HCT116 (cell line): ENCODE data around the gene LRRC3. TPM values are rescaled to one million over a fixed set of nuclear protein-coding genes. Genes with fewer than 3 reads are reported as not detected.

Source experiments
- ATAC-seq: fragments of 200-7000 bp; cut with Tn5 transposase; 2 replicates; pipeline ENCODE4 v1.9.1; 2020; ENCODE audit warnings: mild to moderate bottlenecking, moderate library complexity
- BruUV-seq: library from RNA; stranded (reverse); fragments of 400-500 nt; replicated peaks from 2 replicates; lab custom pipeline; 2021; lab: Mats Ljungman, UMichigan
- CTCF ChIA-PET: fragments of 300-600 bp; sonication (Branson Sonifier 250); formaldehyde crosslinking; loops from one replicate; lab custom pipeline; 2021; ENCODE audit warnings: antibody characterized with exemption; lab: Charles Lee
- POLR2A ChIA-PET: fragments of 300-600, 350-600 bp; sonication (Branson Sonifier 250); formaldehyde crosslinking; loops from one replicate; lab custom pipeline; 2021; ENCODE audit warnings: antibody characterized with exemption; lab: Charles Lee
- RAD21 ChIA-PET, 2 experiments: fragments of 300-600 bp; sonication (Branson Sonifier 250); formaldehyde crosslinking; loops; one replicate each; lab custom pipeline; 2023; ENCODE audit warnings: low total read pairs in 2 of 2; ENCODE audit not compliant: uncharacterized antibody in 2 of 2, unreplicated experiment in 2 of 2, low non-redundant PET in 1 of 2; lab: Charles Lee
- DNase-seq: peaks from one replicate; pipeline ENCODE4 v3.0.0-alpha.2; 2010; ENCODE audit warnings: low read depth, low spot score
- H2AFZ ChIP-seq: fragments of 200-600 bp; shearing (Covaris generic), sonication (generic); 2 replicates; pipeline ENCODE4 v1.6.1; 2017; ENCODE audit warnings: low read depth, mixed run types, mixed read lengths, antibody characterized with exemption, low read length; ENCODE audit not compliant: poor library complexity, severe bottlenecking
- H3K27ac ChIP-seq: 2 replicates; pipeline ENCODE4 v1.5.1; 2012; ENCODE audit warnings: low read depth, low read length
- H3K27me3 ChIP-seq: fragments of 200-600 bp; sonication (generic); 2 replicates; pipeline ENCODE4 v1.6.1; 2016; ENCODE audit warnings: mixed run types, low read length, mixed read lengths; ENCODE audit not compliant: insufficient read depth
- H3K36me3 ChIP-seq, 2 experiments: fragments of 200-500 bp in 1 of 2; fragments of 200-600 bp in 1 of 2; sonication (Bioruptor generic) in 1 of 2; sonication (generic) in 1 of 2; 2 replicates each; pipeline versions ENCODE4 v1.5.1 to v1.6.1; 2014 to 2016; ENCODE audit warnings: low read length in 2 of 2, inconsistent platforms in 1 of 2, mixed read lengths in 1 of 2, mixed run types in 1 of 2; ENCODE audit not compliant: insufficient read depth in 2 of 2, control insufficient read depth in 1 of 2
- H3K4me1 ChIP-seq, 2 experiments: fragments of 200-600 bp in 1 of 2; sonication (generic) in 1 of 2; 2 replicates each; pipeline versions ENCODE4 v1.5.1 to v1.6.1; 2012 to 2017; ENCODE audit warnings: low read length in 2 of 2, inconsistent platforms in 1 of 2, mild to moderate bottlenecking in 1 of 2, mixed read lengths in 1 of 2, mixed run types in 1 of 2, moderate library complexity in 1 of 2; ENCODE audit not compliant: insufficient read depth in 2 of 2, control insufficient read depth in 1 of 2
- H3K4me2 ChIP-seq: fragments of 200-600 bp; sonication (generic); 2 replicates; pipeline ENCODE4 v1.6.1; 2017; ENCODE audit warnings: mixed run types, low read length, mixed read lengths
- H3K4me3 ChIP-seq, 2 experiments: fragments of 200-600 bp in 1 of 2; sonication (generic) in 1 of 2; replicated peaks in 1 of 2; 2 replicates each; pipeline ENCODE4 v1.5.1; 2011 to 2016; ENCODE audit warnings: low read length in 2 of 2, control low read depth in 1 of 2, low read depth in 1 of 2, mild to moderate bottlenecking in 1 of 2, mixed read lengths in 1 of 2, mixed run types in 1 of 2
- H3K79me2 ChIP-seq: fragments of 200-600 bp; sonication (generic); 2 replicates; pipeline ENCODE4 v1.6.1; 2017; ENCODE audit warnings: mild to moderate bottlenecking, mixed run types, low read length, moderate library complexity, mixed read lengths; ENCODE audit not compliant: insufficient read depth
- H3K9ac ChIP-seq: fragments of 200-600 bp; sonication (generic); 2 replicates; pipeline ENCODE4 v1.6.1; 2016; ENCODE audit warnings: low read length, mixed read lengths
- H3K9me2 ChIP-seq: fragments of 200-600 bp; sonication (generic), shearing (Covaris generic); 2 replicates; pipeline ENCODE4 v1.6.1; 2017; ENCODE audit warnings: mixed run types, mild to moderate bottlenecking, moderate library complexity; ENCODE audit not compliant: insufficient read depth
- H3K9me3 ChIP-seq, 2 experiments: fragments of 200-500 bp in 1 of 2; fragments of 200-600 bp in 1 of 2; sonication (Bioruptor generic) in 1 of 2; sonication (generic) in 1 of 2; 2 replicates each; pipeline ENCODE4 v1.6.1; 2014 to 2017; ENCODE audit warnings: low read length in 2 of 2, mixed read lengths in 2 of 2, inconsistent platforms in 1 of 2, low read depth in 1 of 2, mild to moderate bottlenecking in 1 of 2, mixed run types in 1 of 2, moderate library complexity in 1 of 2; ENCODE audit not compliant: control insufficient read depth in 1 of 2, insufficient read depth in 1 of 2
- H4K20me1 ChIP-seq: fragments of 200-600 bp; sonication (generic), shearing (Covaris generic); 2 replicates; pipeline ENCODE4 v1.6.1; 2017; ENCODE audit warnings: mixed run types, mild to moderate bottlenecking, moderate library complexity; ENCODE audit not compliant: insufficient read depth
- CBX3 ChIP-seq: IDR thresholded peaks from 2 replicates; pipeline ENCODE4 v1.6.1; 2012; ENCODE audit warnings: low read depth
- CEBPB ChIP-seq: IDR thresholded peaks from 2 replicates; pipeline ENCODE4 v1.6.1; 2012; ENCODE audit warnings: low read depth
- EGR1 ChIP-seq: IDR thresholded peaks from 2 replicates; pipeline ENCODE4 v1.6.1; 2012; ENCODE audit warnings: low read depth
- EZH2 ChIP-seq: fragments of 200-600 bp; sonication (generic); IDR thresholded peaks from 2 replicates; pipeline ENCODE4 v1.6.1; 2017; ENCODE audit warnings: antibody characterized with exemption, mixed run types
- JUND ChIP-seq: IDR thresholded peaks from 2 replicates; pipeline ENCODE4 v1.6.1; 2012
- MAX ChIP-seq: IDR thresholded peaks from 2 replicates; pipeline ENCODE4 v1.6.1; 2012
- POLR2A ChIP-seq: IDR thresholded peaks from 2 replicates; pipeline ENCODE4 v1.7.0; 2011; ENCODE audit warnings: borderline replicate concordance; ENCODE audit not compliant: insufficient read depth, insufficient read length; ENCODE audit errors: extremely low read depth
- POLR2AphosphoS5 ChIP-seq: IDR thresholded peaks from 2 replicates; pipeline ENCODE4 v1.6.1; 2011; ENCODE audit warnings: mild to moderate bottlenecking, low read depth, low read length, moderate library complexity
- RAD21 ChIP-seq: IDR thresholded peaks from 2 replicates; pipeline ENCODE4 v1.6.1; 2012; ENCODE audit warnings: low read depth, mild to moderate bottlenecking
- REST ChIP-seq: IDR thresholded peaks from 2 replicates; pipeline ENCODE4 v1.6.1; 2012; ENCODE audit warnings: low read depth
- SIN3A ChIP-seq: IDR thresholded peaks from 2 replicates; pipeline ENCODE4 v1.6.1; 2012; ENCODE audit warnings: low read depth
- SP1 ChIP-seq: IDR thresholded peaks from 2 replicates; pipeline ENCODE4 v1.6.1; 2012; ENCODE audit warnings: low read depth
- SRF ChIP-seq: IDR thresholded peaks from 2 replicates; pipeline ENCODE4 v1.6.1; 2012; ENCODE audit warnings: low read depth
- TCF7L2 ChIP-seq: IDR thresholded peaks from 2 replicates; pipeline ENCODE4 v1.7.0; 2011; ENCODE audit warnings: borderline replicate concordance, inconsistent platforms; ENCODE audit not compliant: insufficient read depth, insufficient read length; ENCODE audit errors: extremely low read depth
- YY1 ChIP-seq: IDR thresholded peaks from 2 replicates; pipeline ENCODE4 v1.6.1; 2011; ENCODE audit warnings: low read length, low read depth, moderate library complexity, mild to moderate bottlenecking; ENCODE audit not compliant: insufficient replicate concordance; ENCODE audit errors: extremely low read depth
- ZFX ChIP-seq: fragments of 450-650 bp; IDR thresholded peaks from 2 replicates; pipeline ENCODE4 v1.6.1; 2017
- intact Hi-C: fragments of 100-400 bp; cut with micrococcal nuclease; formaldehyde crosslinking; loops from 2 replicates; pipeline ENCODE4 v1.10.0; 2022
- total RNA-seq: library from RNA; stranded (reverse); gene quantifications from one replicate; pipeline ENCODE4 v1.2.1, GENCODE V29; 2021; ENCODE audit not compliant: unreplicated experiment
- TF ChIP-seq, protein P1 (sequence below), 3 experiments: fragments of 200-600 bp in 1 of 3; sonication (generic) in 1 of 3; IDR thresholded peaks in 2 of 3; conservative IDR thresholded peaks in 1 of 3; 2 replicates each; pipeline ENCODE4 v1.5.1; 2012 to 2017; ENCODE audit warnings: low read depth in 2 of 3, low read length in 2 of 3, antibody characterized with exemption in 1 of 3, borderline replicate concordance in 1 of 3, control low read depth in 1 of 3, mild to moderate bottlenecking in 1 of 3, mixed read lengths in 1 of 3, mixed run types in 1 of 3, moderate library complexity in 1 of 3; ENCODE audit not compliant: insufficient read depth in 1 of 3

LRRC3 gene
- total RNA-seq, 1 experiment from 2014 or later: 7.5 TPM

DNA sequence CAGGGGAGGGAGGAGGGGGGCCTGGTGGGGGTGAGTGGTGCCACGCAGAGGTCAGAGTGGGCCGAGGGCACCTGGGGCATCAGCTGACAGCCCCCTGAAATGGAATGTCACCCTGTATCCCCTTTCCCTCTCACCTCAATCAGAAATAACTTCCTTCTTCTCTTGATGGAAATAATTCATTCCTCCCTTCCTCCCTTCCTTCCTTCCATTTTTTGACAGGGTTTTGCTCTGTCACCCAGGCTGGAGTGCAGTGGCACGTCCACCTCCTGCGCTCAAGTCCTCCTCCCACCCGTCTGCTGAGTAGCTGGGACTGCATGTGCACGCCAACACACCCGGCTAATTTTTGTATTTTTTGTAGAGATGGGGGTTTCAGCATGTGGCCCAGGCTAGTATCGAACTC, 48.4 kb upstream of the LRRC3 start (continued):
- no peak for TF ChIP-seq SP1

- no peak overlapping the region for H2AFZ ChIP-seq
- intact Hi-C loops: no loop called here
- peaks cover 0 to 12% of the 10 kb centered on the region in 2 experiments; a peak in 1 of 4 replicates for H3K9me3 ChIP-seq
- no peaks in the 10 kb centered on the region for H3K9me2 ChIP-seq
- no peaks in the 10 kb centered on the region for H3K27me3 ChIP-seq
- H3K36me3 ChIP-seq: no peaks in the 10 kb centered on the region
- no peak overlapping the region for H3K4me3 ChIP-seq
- ChIA-PET POLR2A (no interaction called here), CTCF (no interaction called here), RAD21 (no interaction called here)
- H3K4me2 ChIP-seq: no peak overlapping the region
- ATAC-seq (no peak), DNase-seq (no peak)
- no TSS peak for BruUV-seq
- H3K4me1 ChIP-seq: no peaks in the 10 kb centered on the region
- no peaks in the 10 kb centered on the region for H3K79me2 ChIP-seq
- no peaks in the 10 kb centered on the region for H4K20me1 ChIP-seq
- TF ChIP-seq REST (no peak), CEBPB (no peak), CBX3 (no peak), JUND (no peak), EGR1 (no peak), MAX (no peak), SRF (no peak), TCF7L2 (no peak), SP1 (no peak), ZFX (no peak), YY1 (no peak), POLR2A (no peak), RAD21 (no peak), POLR2AphosphoS5 (no peak), SIN3A (no peak), EZH2 (no peak)
- TF ChIP-seq, protein P1, sequence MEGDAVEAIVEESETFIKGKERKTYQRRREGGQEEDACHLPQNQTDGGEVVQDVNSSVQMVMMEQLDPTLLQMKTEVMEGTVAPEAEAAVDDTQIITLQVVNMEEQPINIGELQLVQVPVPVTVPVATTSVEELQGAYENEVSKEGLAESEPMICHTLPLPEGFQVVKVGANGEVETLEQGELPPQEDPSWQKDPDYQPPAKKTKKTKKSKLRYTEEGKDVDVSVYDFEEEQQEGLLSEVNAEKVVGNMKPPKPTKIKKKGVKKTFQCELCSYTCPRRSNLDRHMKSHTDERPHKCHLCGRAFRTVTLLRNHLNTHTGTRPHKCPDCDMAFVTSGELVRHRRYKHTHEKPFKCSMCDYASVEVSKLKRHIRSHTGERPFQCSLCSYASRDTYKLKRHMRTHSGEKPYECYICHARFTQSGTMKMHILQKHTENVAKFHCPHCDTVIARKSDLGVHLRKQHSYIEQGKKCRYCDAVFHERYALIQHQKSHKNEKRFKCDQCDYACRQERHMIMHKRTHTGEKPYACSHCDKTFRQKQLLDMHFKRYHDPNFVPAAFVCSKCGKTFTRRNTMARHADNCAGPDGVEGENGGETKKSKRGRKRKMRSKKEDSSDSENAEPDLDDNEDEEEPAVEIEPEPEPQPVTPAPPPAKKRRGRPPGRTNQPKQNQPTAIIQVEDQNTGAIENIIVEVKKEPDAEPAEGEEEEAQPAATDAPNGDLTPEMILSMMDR (IDR thresholded peaks at IDR 0.05 in 2 of 3, conservative IDR thresholded peaks at IDR 0.05 in 1 of 3; ENCODE audit: borderline replicate concordance in 1 of 3, insufficient read depth in 1 of 3, low read depth in 2 of 3, low read length in 2 of 3): no peak
- H3K9ac ChIP-seq: no peak overlapping the region
- H3K27ac ChIP-seq: no peak overlapping the region
These were observed 47.8 kb upstream of the LRRC3 start for GRCh38 chr21:44407493-44407892.
